Panc1 (cell line): Measurements from ENCODE around the gene LEKR1.

Source experiments
- POLR2AphosphoS5 ChIP-seq: IDR thresholded peaks from 2 replicates; pipeline ENCODE4 v1.6.1; 2012; ENCODE audit warnings: mild to moderate bottlenecking, low read depth, low read length, moderate library complexity
- SIN3A ChIP-seq: IDR thresholded peaks from 2 replicates; pipeline ENCODE4 v1.6.1; 2012; ENCODE audit warnings: low read depth, mild to moderate bottlenecking, low read length, moderate library complexity, borderline replicate concordance; ENCODE audit not compliant: insufficient read depth
- TCF7L2 ChIP-seq: IDR thresholded peaks from 2 replicates; pipeline ENCODE4 v1.6.1; 2011; ENCODE audit warnings: mild to moderate bottlenecking, low read depth, low read length, inconsistent platforms
- TF ChIP-seq, protein P1 (sequence below): fragments of 450-650 bp; IDR thresholded peaks from 2 replicates; pipeline ENCODE4 v1.5.1; 2017; ENCODE audit warnings: mild to moderate bottlenecking

DNA sequence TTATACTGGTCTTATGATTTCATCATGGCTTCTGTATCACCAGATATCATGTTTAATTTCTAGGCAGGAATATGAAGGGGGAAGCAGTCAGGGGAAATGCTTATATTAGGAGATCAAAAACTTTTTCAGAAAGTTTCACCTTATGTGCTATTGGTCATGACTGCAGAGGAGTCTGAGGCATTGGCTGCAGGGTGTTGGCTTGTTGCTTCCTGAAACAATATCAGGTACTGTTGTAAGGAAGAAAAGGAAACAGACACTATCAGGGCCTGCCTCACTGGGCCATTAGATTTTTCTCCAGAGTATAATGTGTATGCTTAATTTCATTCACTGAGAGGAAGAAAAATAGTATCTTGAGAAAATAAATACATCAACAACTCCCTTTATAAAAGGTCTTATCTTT is 34.7 kb downstream of the LEKR1 start:
- TF ChIP-seq, protein P1, sequence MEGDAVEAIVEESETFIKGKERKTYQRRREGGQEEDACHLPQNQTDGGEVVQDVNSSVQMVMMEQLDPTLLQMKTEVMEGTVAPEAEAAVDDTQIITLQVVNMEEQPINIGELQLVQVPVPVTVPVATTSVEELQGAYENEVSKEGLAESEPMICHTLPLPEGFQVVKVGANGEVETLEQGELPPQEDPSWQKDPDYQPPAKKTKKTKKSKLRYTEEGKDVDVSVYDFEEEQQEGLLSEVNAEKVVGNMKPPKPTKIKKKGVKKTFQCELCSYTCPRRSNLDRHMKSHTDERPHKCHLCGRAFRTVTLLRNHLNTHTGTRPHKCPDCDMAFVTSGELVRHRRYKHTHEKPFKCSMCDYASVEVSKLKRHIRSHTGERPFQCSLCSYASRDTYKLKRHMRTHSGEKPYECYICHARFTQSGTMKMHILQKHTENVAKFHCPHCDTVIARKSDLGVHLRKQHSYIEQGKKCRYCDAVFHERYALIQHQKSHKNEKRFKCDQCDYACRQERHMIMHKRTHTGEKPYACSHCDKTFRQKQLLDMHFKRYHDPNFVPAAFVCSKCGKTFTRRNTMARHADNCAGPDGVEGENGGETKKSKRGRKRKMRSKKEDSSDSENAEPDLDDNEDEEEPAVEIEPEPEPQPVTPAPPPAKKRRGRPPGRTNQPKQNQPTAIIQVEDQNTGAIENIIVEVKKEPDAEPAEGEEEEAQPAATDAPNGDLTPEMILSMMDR, result no peak
- no peak for TF ChIP-seq POLR2AphosphoS5
- no peak for TF ChIP-seq TCF7L2
- no peak for TF ChIP-seq SIN3A
